Upper lobe of left lung (tissue), 6 donors: ENCODE data around the gene LPIN1. TPM values are rescaled to one million over a fixed set of nuclear protein-coding genes. Genes with fewer than 3 reads are reported as not detected.

Experiments used
- ATAC-seq, 2 donors: fragments of 200-7000 bp; cut with Tn5 transposase; one replicate each; pipeline ENCODE4 v1.9.1; 2022; ENCODE audit warnings: mild to moderate bottlenecking in 2 of 2, moderate library complexity in 2 of 2; ENCODE audit not compliant: low FRiP score in 2 of 2
- DNase-seq, 2 donors: peaks; one replicate each; pipeline ENCODE4 v3.0.0-alpha.2; 2019 to 2020
- H3K27ac ChIP-seq, 4 donors: fragments of 200-600 bp; sonication (generic); one replicate each; pipeline ENCODE4 v1.5.1; 2016 to 2019
- H3K27me3 ChIP-seq, 4 donors: fragments of 200-600 bp; sonication (generic); one replicate each; pipeline ENCODE4 v1.5.1; 2017 to 2019
- H3K36me3 ChIP-seq, 4 donors: fragments of 200-600 bp; sonication (generic); one replicate each; pipeline ENCODE4 v1.5.1; 2016 to 2019
- H3K4me1 ChIP-seq, 4 donors: fragments of 200-600 bp; sonication (generic); one replicate each; pipeline ENCODE4 v1.5.1; 2018 to 2019
- H3K4me3 ChIP-seq, 4 donors: fragments of 200-600 bp; sonication (generic); one replicate each; pipeline ENCODE4 v1.5.1; 2017 to 2019; ENCODE audit warnings: mild to moderate bottlenecking in 2 of 4, moderate library complexity in 1 of 4
- H3K9me3 ChIP-seq, 4 donors: fragments of 200-600 bp; sonication (generic); one replicate each; pipeline ENCODE4 v1.5.1; 2018 to 2019
- CTCF ChIP-seq, 6 experiments: fragments of 450-650 bp in 4 of 6; fragments of 200-600 bp in 2 of 6; sonication (generic) in 2 of 6; IDR thresholded peaks; one replicate each; pipeline ENCODE4 v1.5.1; 2016 to 2019; ENCODE audit warnings: antibody characterized with exemption in 6 of 6
- EP300 ChIP-seq, 4 donors: sonication (generic); formaldehyde crosslinking; IDR thresholded peaks; one replicate each; pipeline ENCODE4 v1.5.1; 2017; ENCODE audit warnings: antibody characterized with exemption in 4 of 4, control low read depth in 2 of 4
- POLR2A ChIP-seq, 4 donors: fragments of 450-650 bp; IDR thresholded peaks; one replicate each; pipeline ENCODE4 v1.5.1; 2016 to 2017; ENCODE audit warnings: antibody characterized with exemption in 4 of 4, mild to moderate bottlenecking in 2 of 4
- POLR2AphosphoS5 ChIP-seq, 2 donors: sonication (generic); formaldehyde crosslinking; IDR thresholded peaks; one replicate each; pipeline ENCODE4 v1.5.1; 2017; ENCODE audit warnings: antibody characterized with exemption in 2 of 2
- WGBS, 2 donors: methylation state at CpG; one replicate each; pipeline ENCODE4 v1.1.5; 2017 to 2018; 5-methylcytosine and 5-hydroxymethylcytosine counted together
- total RNA-seq, 6 donors: library from RNA; depleted of rRNA in 4 of 6; stranded (reverse); fragments of >200 nt in 4 of 6; gene quantifications; one replicate each; pipeline versions ENCODE4 v1.1.0 to v1.2.1, GENCODE V29; 2016 to 2021
- donor health status: DM: no; HTN: no; CAD: no; lungs with moderate emphysema.
- donor health status: DM: no; HTN: yes; CAD: no; lungs with severe emphysema.

LPIN1 gene
- total RNA-seq, 6 donors from 2014 or later = 45.9 to 87.0 (median 54.2) TPM

GRCh38 chr2:11715987-11716652 lies 30.3 kb upstream of the LPIN1 start:
- H3K36me3 ChIP-seq = no peaks in the 10 kb centered on the region
- no peak for TF ChIP-seq CTCF (IDR thresholded peaks at IDR 0.05)
- no peak overlapping the region for H3K4me3 ChIP-seq
- H3K4me1 ChIP-seq = peaks cover 4 to 11% (median 8%) of the 10 kb centered on the region in 4 donors
- H3K9me3 ChIP-seq = no peaks in the 10 kb centered on the region
- ATAC-seq = no peak
- H3K27ac ChIP-seq = peak overlapping the region in 1 of 4 donors; percentile 21
- 89 to 91% methylated on average over 11 to 12 of the region's 12 CpGs for WGBS, 2 donors
- no peak for DNase-seq
- no peaks in the 10 kb centered on the region for H3K27me3 ChIP-seq

- Histone ChIP-seq H3K27ac (peak overlapping the region in 2 of 4 donors; percentile 21 to 40), H3K4me3 (no peak overlapping the region), H3K9me3 (no peaks in the 10 kb centered on the region), H3K36me3 (no peaks in the 10 kb centered on the region), H3K4me1 (peaks cover 4 to 11% (median 8%) of the 10 kb centered on the region in 4 donors), H3K27me3 (no peaks in the 10 kb centered on the region)
- ATAC-seq (peak in 1 of 2 donors; percentile 51), DNase-seq (no peak)
- no peak for TF ChIP-seq POLR2A (IDR thresholded peaks at IDR 0.05)
- TF ChIP-seq EP300 (IDR thresholded peaks at IDR 0.05) = peak in 3 of 4 donors; percentile 54 to 79 (median 66)
- TF ChIP-seq CTCF (IDR thresholded peaks at IDR 0.05) = no peak
- peak in 1 of 2 donors; percentile 49 for TF ChIP-seq POLR2AphosphoS5 (IDR thresholded peaks at IDR 0.05)
- 61 to 68% methylated on average over 8 of the region's 8 CpGs for whole genome bisulfite sequencing, 2 donors
Observed at GRCh38 chr2:11716689-11717321, 29.6 kb upstream of the LPIN1 start.

GRCh38 chr2:11717623-11718022 lies 28.8 kb upstream of the LPIN1 start:
- no peak overlapping the region for H3K4me3 ChIP-seq

GRCh38 chr2:11718606-11719005 lies 27.8 kb upstream of the LPIN1 start:
- no peaks in the 10 kb centered on the region for H3K36me3 ChIP-seq
- WGBS, 2 donors = 73 to 76% methylated on average over 5 of the region's 5 CpGs
- no peak for TF ChIP-seq POLR2AphosphoS5 (IDR thresholded peaks at IDR 0.05)
- TF ChIP-seq EP300 (IDR thresholded peaks at IDR 0.05) = no peak
- TF ChIP-seq POLR2A (IDR thresholded peaks at IDR 0.05) = no peak
- H3K27ac ChIP-seq = no peak overlapping the region
- H3K4me3 ChIP-seq = no peak overlapping the region
- ATAC-seq = no peak
- H3K4me1 ChIP-seq = peaks cover 4 to 15% (median 8%) of the 10 kb centered on the region in 4 donors
- H3K9me3 ChIP-seq = no peaks in the 10 kb centered on the region
- DNase-seq = no peak
- H3K27me3 ChIP-seq = no peaks in the 10 kb centered on the region

More at GRCh38 chr2:11717623-11718022, 28.8 kb upstream of the LPIN1 start:
- TF ChIP-seq POLR2AphosphoS5 (IDR thresholded peaks at IDR 0.05) = no peak
- no peak for TF ChIP-seq POLR2A (IDR thresholded peaks at IDR 0.05)
- no peak for TF ChIP-seq EP300 (IDR thresholded peaks at IDR 0.05)
- TF ChIP-seq CTCF (IDR thresholded peaks at IDR 0.05) = no peak
- no peak for ATAC-seq
- 82 to 88% methylated on average over 1 of the region's 1 CpG for WGBS, 2 donors
- Histone ChIP-seq H3K27ac (no peak overlapping the region), H3K4me1 (peaks cover 4 to 14% (median 8%) of the 10 kb centered on the region in 4 donors), H3K36me3 (no peaks in the 10 kb centered on the region), H3K27me3 (no peaks in the 10 kb centered on the region), H3K9me3 (no peaks in the 10 kb centered on the region)
- no peak for DNase-seq

- Histone ChIP-seq H3K36me3 (no peaks in the 10 kb centered on the region), H3K27me3 (no peaks in the 10 kb centered on the region), H3K9me3 (no peaks in the 10 kb centered on the region), H3K27ac (no peak overlapping the region), H3K4me1 (peaks cover 4 to 15% (median 8%) of the 10 kb centered on the region in 4 donors), H3K4me3 (no peak overlapping the region)
- WGBS, 2 donors = 59 to 69% methylated on average over 6 of the region's 6 CpGs
- TF ChIP-seq POLR2AphosphoS5 (IDR thresholded peaks at IDR 0.05) (no peak), CTCF (IDR thresholded peaks at IDR 0.05) (no peak), POLR2A (IDR thresholded peaks at IDR 0.05) (no peak), EP300 (IDR thresholded peaks at IDR 0.05) (no peak)
- ATAC-seq (no peak), DNase-seq (no peak)
Observed at GRCh38 chr2:11719230-11719977, 27.0 kb upstream of the LPIN1 start.
